ENCODE measurements around the gene LRP3.
"Not testable (repeated sequence)": the region's sequence is repeated elsewhere in the genome, so short reads cannot be mapped to it uniquely, and the experiment has no call there.

LRP3 gene

GRCh38 chr19:33175156-33175782, 18.9 kb upstream of the LRP3 start:
- in situ Hi-C loops (cut with MboI; ENCODE audit: low sequenced_read_pairs) = no loop called here

GRCh38 chr19:33175886-33176669, 18.1 kb upstream of the LRP3 start:
- in situ Hi-C loops (cut with MboI; ENCODE audit: low sequenced_read_pairs) = no loop called here

GRCh38 chr19:33176670-33177416, 17.3 kb upstream of the LRP3 start:
- in situ Hi-C loops (cut with MboI; ENCODE audit: low sequenced_read_pairs) = no loop called here

GRCh38 chr19:33177417-33177979, 16.6 kb upstream of the LRP3 start:
- in situ Hi-C loops (cut with MboI; ENCODE audit: low sequenced_read_pairs) = no loop called here

- in situ Hi-C loops (cut with MboI; ENCODE audit: low sequenced_read_pairs) = no loop called here
These were observed 7.5 kb upstream of the LRP3 start for GRCh38 chr19:33186431-33187182.

GRCh38 chr19:33187183-33187540, 7.0 kb upstream of the LRP3 start:
- in situ Hi-C loops (cut with MboI; ENCODE audit: low sequenced_read_pairs) = no loop called here

GRCh38 chr19:33189453-33189852, 4.7 kb upstream of the LRP3 start:
- in situ Hi-C loops (cut with MboI; ENCODE audit: low sequenced_read_pairs) = no loop called here

- in situ Hi-C loops (cut with MboI; ENCODE audit: low sequenced_read_pairs) = not testable (repeated sequence)
These were observed 3.0 kb upstream of the LRP3 start for GRCh38 chr19:33191092-33191491.

GRCh38 chr19:33191501-33191900, 2.6 kb upstream of the LRP3 start:
- in situ Hi-C loops (cut with MboI; ENCODE audit: low sequenced_read_pairs) = no loop called here

- in situ Hi-C loops (cut with MboI; ENCODE audit: low sequenced_read_pairs) = no loop called here
These were observed 2.1 kb upstream of the LRP3 start for GRCh38 chr19:33192010-33192409.

- in situ Hi-C loops (cut with MboI; ENCODE audit: low sequenced_read_pairs) = no loop called here
These were observed 763 bp upstream of the LRP3 start for GRCh38 chr19:33193269-33193864.

GRCh38 chr19:33194532-33194885, 379 bp downstream of the LRP3 start:
- in situ Hi-C loops (cut with MboI; ENCODE audit: low sequenced_read_pairs) = no loop called here

- in situ Hi-C loops (cut with MboI; ENCODE audit: low sequenced_read_pairs) = no loop called here
These were observed 935 bp downstream of the LRP3 start for GRCh38 chr19:33194886-33195644.

GRCh38 chr19:33195645-33196347, 1.7 kb downstream of the LRP3 start:
- in situ Hi-C loops (cut with MboI; ENCODE audit: low sequenced_read_pairs) = no loop called here

GRCh38 chr19:33196446-33197193, 2.5 kb downstream of the LRP3 start:
- in situ Hi-C loops (cut with MboI; ENCODE audit: low sequenced_read_pairs) = no loop called here

- in situ Hi-C loops (cut with MboI; ENCODE audit: low sequenced_read_pairs) = no loop called here
These were observed 3.5 kb downstream of the LRP3 start for GRCh38 chr19:33197591-33198000.

GRCh38 chr19:33198169-33198568, 4.0 kb downstream of the LRP3 start:
- in situ Hi-C loops (cut with MboI; ENCODE audit: low sequenced_read_pairs) = no loop called here

- in situ Hi-C loops (cut with MboI; ENCODE audit: low sequenced_read_pairs) = no loop called here
These were observed 5.5 kb downstream of the LRP3 start for GRCh38 chr19:33199441-33200265.
